HCT116 (cell line): ENCODE measurements around the gene PPP1R37. TPM values are rescaled to one million over a fixed set of nuclear protein-coding genes. Genes with fewer than 3 reads are reported as not detected.

Experiments
- ATAC-seq: fragments of 200-7000 bp; cut with Tn5 transposase; 2 replicates; pipeline ENCODE4 v1.9.1; 2020; ENCODE audit warnings: mild to moderate bottlenecking, moderate library complexity
- BruUV-seq: library from RNA; stranded (reverse); fragments of 400-500 nt; replicated peaks from 2 replicates; lab custom pipeline; 2021; lab: Mats Ljungman, UMichigan
- CTCF ChIA-PET: fragments of 300-600 bp; sonication (Branson Sonifier 250); formaldehyde crosslinking; loops from one replicate; lab custom pipeline; 2021; ENCODE audit warnings: antibody characterized with exemption; lab: Charles Lee
- POLR2A ChIA-PET: fragments of 300-600, 350-600 bp; sonication (Branson Sonifier 250); formaldehyde crosslinking; loops from one replicate; lab custom pipeline; 2021; ENCODE audit warnings: antibody characterized with exemption; lab: Charles Lee
- RAD21 ChIA-PET, 2 experiments: fragments of 300-600 bp; sonication (Branson Sonifier 250); formaldehyde crosslinking; loops; one replicate each; lab custom pipeline; 2023; ENCODE audit warnings: low total read pairs in 2 of 2; ENCODE audit not compliant: uncharacterized antibody in 2 of 2, unreplicated experiment in 2 of 2, low non-redundant PET in 1 of 2; lab: Charles Lee
- DNase-seq: peaks from one replicate; pipeline ENCODE4 v3.0.0-alpha.2; 2010; ENCODE audit warnings: low read depth, low spot score
- H2AFZ ChIP-seq: fragments of 200-600 bp; shearing (Covaris generic), sonication (generic); 2 replicates; pipeline ENCODE4 v1.6.1; 2017; ENCODE audit warnings: low read depth, mixed run types, mixed read lengths, antibody characterized with exemption, low read length; ENCODE audit not compliant: poor library complexity, severe bottlenecking
- H3K27ac ChIP-seq: 2 replicates; pipeline ENCODE4 v1.5.1; 2012; ENCODE audit warnings: low read depth, low read length
- H3K27me3 ChIP-seq: fragments of 200-600 bp; sonication (generic); 2 replicates; pipeline ENCODE4 v1.6.1; 2016; ENCODE audit warnings: mixed run types, low read length, mixed read lengths; ENCODE audit not compliant: insufficient read depth
- H3K36me3 ChIP-seq, 2 experiments: fragments of 200-500 bp in 1 of 2; fragments of 200-600 bp in 1 of 2; sonication (Bioruptor generic) in 1 of 2; sonication (generic) in 1 of 2; 2 replicates each; pipeline versions ENCODE4 v1.5.1 to v1.6.1; 2014 to 2016; ENCODE audit warnings: low read length in 2 of 2, inconsistent platforms in 1 of 2, mixed read lengths in 1 of 2, mixed run types in 1 of 2; ENCODE audit not compliant: insufficient read depth in 2 of 2, control insufficient read depth in 1 of 2
- H3K4me1 ChIP-seq, 2 experiments: fragments of 200-600 bp in 1 of 2; sonication (generic) in 1 of 2; 2 replicates each; pipeline versions ENCODE4 v1.5.1 to v1.6.1; 2012 to 2017; ENCODE audit warnings: low read length in 2 of 2, inconsistent platforms in 1 of 2, mild to moderate bottlenecking in 1 of 2, mixed read lengths in 1 of 2, mixed run types in 1 of 2, moderate library complexity in 1 of 2; ENCODE audit not compliant: insufficient read depth in 2 of 2, control insufficient read depth in 1 of 2
- H3K4me2 ChIP-seq: fragments of 200-600 bp; sonication (generic); 2 replicates; pipeline ENCODE4 v1.6.1; 2017; ENCODE audit warnings: mixed run types, low read length, mixed read lengths
- H3K4me3 ChIP-seq, 2 experiments: fragments of 200-600 bp in 1 of 2; sonication (generic) in 1 of 2; replicated peaks in 1 of 2; 2 replicates each; pipeline ENCODE4 v1.5.1; 2011 to 2016; ENCODE audit warnings: low read length in 2 of 2, control low read depth in 1 of 2, low read depth in 1 of 2, mild to moderate bottlenecking in 1 of 2, mixed read lengths in 1 of 2, mixed run types in 1 of 2
- H3K79me2 ChIP-seq: fragments of 200-600 bp; sonication (generic); 2 replicates; pipeline ENCODE4 v1.6.1; 2017; ENCODE audit warnings: mild to moderate bottlenecking, mixed run types, low read length, moderate library complexity, mixed read lengths; ENCODE audit not compliant: insufficient read depth
- H3K9ac ChIP-seq: fragments of 200-600 bp; sonication (generic); 2 replicates; pipeline ENCODE4 v1.6.1; 2016; ENCODE audit warnings: low read length, mixed read lengths
- H3K9me2 ChIP-seq: fragments of 200-600 bp; sonication (generic), shearing (Covaris generic); 2 replicates; pipeline ENCODE4 v1.6.1; 2017; ENCODE audit warnings: mixed run types, mild to moderate bottlenecking, moderate library complexity; ENCODE audit not compliant: insufficient read depth
- H3K9me3 ChIP-seq, 2 experiments: fragments of 200-500 bp in 1 of 2; fragments of 200-600 bp in 1 of 2; sonication (Bioruptor generic) in 1 of 2; sonication (generic) in 1 of 2; 2 replicates each; pipeline ENCODE4 v1.6.1; 2014 to 2017; ENCODE audit warnings: low read length in 2 of 2, mixed read lengths in 2 of 2, inconsistent platforms in 1 of 2, low read depth in 1 of 2, mild to moderate bottlenecking in 1 of 2, mixed run types in 1 of 2, moderate library complexity in 1 of 2; ENCODE audit not compliant: control insufficient read depth in 1 of 2, insufficient read depth in 1 of 2
- H4K20me1 ChIP-seq: fragments of 200-600 bp; sonication (generic), shearing (Covaris generic); 2 replicates; pipeline ENCODE4 v1.6.1; 2017; ENCODE audit warnings: mixed run types, mild to moderate bottlenecking, moderate library complexity; ENCODE audit not compliant: insufficient read depth
- CBX3 ChIP-seq: IDR thresholded peaks from 2 replicates; pipeline ENCODE4 v1.6.1; 2012; ENCODE audit warnings: low read depth
- CEBPB ChIP-seq: IDR thresholded peaks from 2 replicates; pipeline ENCODE4 v1.6.1; 2012; ENCODE audit warnings: low read depth
- EGR1 ChIP-seq: IDR thresholded peaks from 2 replicates; pipeline ENCODE4 v1.6.1; 2012; ENCODE audit warnings: low read depth
- EZH2 ChIP-seq: fragments of 200-600 bp; sonication (generic); IDR thresholded peaks from 2 replicates; pipeline ENCODE4 v1.6.1; 2017; ENCODE audit warnings: antibody characterized with exemption, mixed run types
- EZH2phosphoT487 ChIP-seq: fragments of 200-600 bp; IDR thresholded peaks from 2 replicates; pipeline ENCODE4 v1.6.1; 2018; ENCODE audit warnings: antibody characterized with exemption, borderline replicate concordance
- FOSL1 ChIP-seq: IDR thresholded peaks from 2 replicates; pipeline ENCODE4 v1.6.1; 2012; ENCODE audit warnings: low read depth
- JUND ChIP-seq: IDR thresholded peaks from 2 replicates; pipeline ENCODE4 v1.6.1; 2012
- POLR2AphosphoS5 ChIP-seq: IDR thresholded peaks from 2 replicates; pipeline ENCODE4 v1.6.1; 2011; ENCODE audit warnings: mild to moderate bottlenecking, low read depth, low read length, moderate library complexity
- RAD21 ChIP-seq: IDR thresholded peaks from 2 replicates; pipeline ENCODE4 v1.6.1; 2012; ENCODE audit warnings: low read depth, mild to moderate bottlenecking
- TCF7L2 ChIP-seq: IDR thresholded peaks from 2 replicates; pipeline ENCODE4 v1.7.0; 2011; ENCODE audit warnings: borderline replicate concordance, inconsistent platforms; ENCODE audit not compliant: insufficient read depth, insufficient read length; ENCODE audit errors: extremely low read depth
- YY1 ChIP-seq: IDR thresholded peaks from 2 replicates; pipeline ENCODE4 v1.6.1; 2011; ENCODE audit warnings: low read length, low read depth, moderate library complexity, mild to moderate bottlenecking; ENCODE audit not compliant: insufficient replicate concordance; ENCODE audit errors: extremely low read depth
- ZFX ChIP-seq: fragments of 450-650 bp; IDR thresholded peaks from 2 replicates; pipeline ENCODE4 v1.6.1; 2017
- ZNF274 ChIP-seq: fragments of 200-500 bp; sonication (Bioruptor generic); IDR thresholded peaks from 2 replicates; pipeline ENCODE4 v1.6.1; 2014; ENCODE audit warnings: mild to moderate bottlenecking, low read depth, low read length, inconsistent platforms
- intact Hi-C: fragments of 100-400 bp; cut with micrococcal nuclease; formaldehyde crosslinking; loops from 2 replicates; pipeline ENCODE4 v1.10.0; 2022
- total RNA-seq: library from RNA; stranded (reverse); gene quantifications from one replicate; pipeline ENCODE4 v1.2.1, GENCODE V29; 2021; ENCODE audit not compliant: unreplicated experiment
- TF ChIP-seq, protein P1 (sequence below): IDR thresholded peaks from 2 replicates; pipeline ENCODE4 v1.6.1; 2012
- TF ChIP-seq, protein P2 (sequence below): IDR thresholded peaks from 2 replicates; pipeline ENCODE4 v1.6.1; 2012
- TF ChIP-seq, protein P3 (sequence below): IDR thresholded peaks from 2 replicates; pipeline ENCODE4 v1.6.1; 2011; ENCODE audit warnings: mild to moderate bottlenecking, low read length, moderate library complexity; ENCODE audit not compliant: insufficient replicate concordance; ENCODE audit errors: extremely low read depth

The PPP1R37 gene
- total RNA-seq, 1 experiment from 2014 or later: 32.7 TPM

DNA sequence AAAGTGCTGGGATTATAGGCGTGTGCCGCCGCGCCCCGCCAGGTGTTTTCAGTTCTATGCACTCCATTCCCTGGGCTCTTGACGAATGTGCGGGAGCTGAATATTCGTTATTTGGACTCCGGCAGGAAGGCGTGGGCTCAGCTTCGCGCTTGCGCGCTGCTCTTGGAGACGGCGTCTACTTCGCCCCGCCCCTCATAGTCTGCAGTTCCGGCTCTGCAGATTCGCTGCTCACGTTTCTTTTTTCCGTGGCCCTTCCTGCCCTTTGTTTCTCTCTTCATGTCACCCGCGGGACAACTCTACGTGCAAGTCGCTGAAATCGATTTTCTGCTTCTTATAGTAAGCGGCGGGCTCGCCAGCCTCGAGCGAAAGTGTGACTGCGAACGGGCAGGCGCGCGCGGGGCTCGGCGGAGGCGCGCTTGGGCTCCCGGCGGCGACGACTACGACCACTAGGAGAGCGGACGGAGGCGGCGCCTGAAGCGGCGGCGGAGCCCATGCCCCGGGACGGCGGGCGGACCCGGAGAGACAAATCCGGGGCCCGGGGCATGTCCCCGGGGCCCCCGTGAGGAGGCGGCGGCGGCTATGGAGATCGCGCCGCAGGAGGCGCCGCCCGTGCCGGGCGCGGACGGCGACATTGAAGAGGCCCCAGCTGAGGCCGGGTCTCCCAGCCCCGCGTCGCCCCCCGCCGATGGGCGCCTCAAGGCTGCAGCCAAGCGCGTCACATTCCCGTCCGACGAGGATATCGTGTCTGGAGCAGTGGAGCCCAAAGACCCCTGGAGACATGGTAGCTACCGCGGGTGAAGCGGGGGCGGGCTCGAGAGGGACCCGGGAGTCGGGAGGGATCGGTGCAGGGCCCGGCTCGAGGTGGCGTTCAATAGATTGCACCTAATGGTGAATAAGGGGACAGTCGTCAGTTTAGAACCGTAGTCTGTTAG is at the start of gene PPP1R37 (continued):
- TF ChIP-seq POLR2AphosphoS5 (peak; percentile 56; the same call in 1 of the 2 replicates), EGR1 (peak; percentile 77), CBX3 (no peak; the same call in 1 of the 2 replicates), EZH2phosphoT487 (no peak), RAD21 (no peak), FOSL1 (no peak), ZFX (peak; percentile 68; the same call in 1 of the 2 replicates)
- TF ChIP-seq, protein P1, sequence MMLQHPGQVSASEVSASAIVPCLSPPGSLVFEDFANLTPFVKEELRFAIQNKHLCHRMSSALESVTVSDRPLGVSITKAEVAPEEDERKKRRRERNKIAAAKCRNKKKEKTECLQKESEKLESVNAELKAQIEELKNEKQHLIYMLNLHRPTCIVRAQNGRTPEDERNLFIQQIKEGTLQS: no peak
- TF ChIP-seq, protein P2, sequence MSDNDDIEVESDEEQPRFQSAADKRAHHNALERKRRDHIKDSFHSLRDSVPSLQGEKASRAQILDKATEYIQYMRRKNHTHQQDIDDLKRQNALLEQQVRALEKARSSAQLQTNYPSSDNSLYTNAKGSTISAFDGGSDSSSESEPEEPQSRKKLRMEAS: peak; percentile 86

GRCh38 chr19:45045671-45046353 is 47.2 kb upstream of the PPP1R37 start:
- Histone ChIP-seq H3K79me2 (peaks cover 98% of the 10 kb centered on the region), H3K4me2 (no peak overlapping the region), H3K36me3 (peaks cover 37 to 41% of the 10 kb centered on the region in 2 experiments)

More at GRCh38 chr19:45045671-45046353, 47.2 kb upstream of the PPP1R37 start:
- CTCF ChIA-PET: interaction anchor here (1.8 kb wide), 1 partner anchor 14 kb away, joined by 7 read pairs; no protein-coding TSS in a partner anchor
- H2AFZ ChIP-seq: no peak overlapping the region
- intact Hi-C loops: no loop called here
- DNase-seq (no peak), ATAC-seq (no peak)
- no peaks in the 10 kb centered on the region for H3K9me2 ChIP-seq
- no peak overlapping the region for H3K27ac ChIP-seq
- 0 out of 2 replicates have a peak, but pooled peaks cover 3% of the 10 kb centered on the region for H4K20me1 ChIP-seq
- no peaks in the 10 kb centered on the region for H3K27me3 ChIP-seq
- no TSS peak for BruUV-seq
- POLR2A ChIA-PET: no interaction called here
- H3K9ac ChIP-seq: no peak overlapping the region
- RAD21 ChIA-PET: no interaction called here
- no peaks in the 10 kb centered on the region for H3K9me3 ChIP-seq
- TF ChIP-seq, protein P3, sequence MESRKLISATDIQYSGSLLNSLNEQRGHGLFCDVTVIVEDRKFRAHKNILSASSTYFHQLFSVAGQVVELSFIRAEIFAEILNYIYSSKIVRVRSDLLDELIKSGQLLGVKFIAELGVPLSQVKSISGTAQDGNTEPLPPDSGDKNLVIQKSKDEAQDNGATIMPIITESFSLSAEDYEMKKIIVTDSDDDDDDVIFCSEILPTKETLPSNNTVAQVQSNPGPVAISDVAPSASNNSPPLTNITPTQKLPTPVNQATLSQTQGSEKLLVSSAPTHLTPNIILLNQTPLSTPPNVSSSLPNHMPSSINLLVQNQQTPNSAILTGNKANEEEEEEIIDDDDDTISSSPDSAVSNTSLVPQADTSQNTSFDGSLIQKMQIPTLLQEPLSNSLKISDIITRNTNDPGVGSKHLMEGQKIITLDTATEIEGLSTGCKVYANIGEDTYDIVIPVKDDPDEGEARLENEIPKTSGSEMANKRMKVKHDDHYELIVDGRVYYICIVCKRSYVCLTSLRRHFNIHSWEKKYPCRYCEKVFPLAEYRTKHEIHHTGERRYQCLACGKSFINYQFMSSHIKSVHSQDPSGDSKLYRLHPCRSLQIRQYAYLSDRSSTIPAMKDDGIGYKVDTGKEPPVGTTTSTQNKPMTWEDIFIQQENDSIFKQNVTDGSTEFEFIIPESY: no peak
- TF ChIP-seq CEBPB (no peak), ZFX (no peak), ZNF274 (no peak), JUND (no peak), RAD21 (no peak), CBX3 (no peak), YY1 (no peak), TCF7L2 (no peak), EZH2 (no peak)
- TF ChIP-seq, protein P2: no peak
- no peak overlapping the region for H3K4me3 ChIP-seq
- peaks cover under 1 to 20% of the 10 kb centered on the region in 2 experiments; a peak in 3 of 4 replicates for H3K4me1 ChIP-seq
